ENCODE data around the gene IGSF21.

The IGSF21 gene

GRCh38 chr1:18107369-18108298 is at the start of gene IGSF21:
IGSF21 (plus strand) TSS chr1:18107798; CDS start chr1:18108129, 331 bp downstream.
- Histone ChIP-seq H3K9me3 (ENCODE audit: control insufficient read depth, low read depth, low read length) (no peaks in the 10 kb centered on the region), H3K36me3 (ENCODE audit: control insufficient read depth, low read depth, low read length) (no peaks in the 10 kb centered on the region), H3K9ac (ENCODE audit: low read length) (no peak within 1 kb of the TSS), H3K4me3 (ENCODE audit: low read length) (peak within 1 kb of the TSS; percentile 68), H3K4me1 (ENCODE audit: control insufficient read depth, low read depth, low read length) (peaks cover 19% of the 10 kb centered on the region), H3K27me3 (ENCODE audit: control insufficient read depth, insufficient read depth, low read length) (peaks cover 70% of the 10 kb centered on the region), H3K27ac (ENCODE audit: low read length) (no peak within 1 kb of the TSS)

GRCh38 chr1:18058206-18058921 is 49.2 kb upstream of the IGSF21 start:
- Histone ChIP-seq H3K27me3 (ENCODE audit: control insufficient read depth, insufficient read depth, low read length) (no peaks in the 10 kb centered on the region), H3K4me3 (ENCODE audit: low read length) (no peak overlapping the region), H3K4me1 (ENCODE audit: control insufficient read depth, low read depth, low read length) (no peaks in the 10 kb centered on the region)

GRCh38 chr1:18058981-18059605 is 48.5 kb upstream of the IGSF21 start:
- H3K27ac ChIP-seq (ENCODE audit: low read length): no peak overlapping the region
- H3K9me3 ChIP-seq (ENCODE audit: control insufficient read depth, low read depth, low read length): no peaks in the 10 kb centered on the region
- H3K27me3 ChIP-seq (ENCODE audit: control insufficient read depth, insufficient read depth, low read length): no peaks in the 10 kb centered on the region
- no peak overlapping the region for H3K4me3 ChIP-seq (ENCODE audit: low read length)
- no peaks in the 10 kb centered on the region for H3K4me1 ChIP-seq (ENCODE audit: control insufficient read depth, low read depth, low read length)
- no peaks in the 10 kb centered on the region for H3K36me3 ChIP-seq (ENCODE audit: control insufficient read depth, low read depth, low read length)
- no peak overlapping the region for H3K9ac ChIP-seq (ENCODE audit: low read length)

More at GRCh38 chr1:18058206-18058921, 49.2 kb upstream of the IGSF21 start:
- H3K9me3 ChIP-seq (ENCODE audit: control insufficient read depth, low read depth, low read length): no peaks in the 10 kb centered on the region
- H3K36me3 ChIP-seq (ENCODE audit: control insufficient read depth, low read depth, low read length): no peaks in the 10 kb centered on the region
- no peak overlapping the region for H3K9ac ChIP-seq (ENCODE audit: low read length)
- no peak overlapping the region for H3K27ac ChIP-seq (ENCODE audit: low read length)

GRCh38 chr1:18060366-18060765 is 47.2 kb upstream of the IGSF21 start:
- Histone ChIP-seq H3K4me1 (ENCODE audit: control insufficient read depth, low read depth, low read length) (no peaks in the 10 kb centered on the region), H3K4me3 (ENCODE audit: low read length) (no peak overlapping the region), H3K27ac (ENCODE audit: low read length) (no peak overlapping the region), H3K9me3 (ENCODE audit: control insufficient read depth, low read depth, low read length) (no peaks in the 10 kb centered on the region), H3K9ac (ENCODE audit: low read length) (no peak overlapping the region), H3K27me3 (ENCODE audit: control insufficient read depth, insufficient read depth, low read length) (no peaks in the 10 kb centered on the region), H3K36me3 (ENCODE audit: control insufficient read depth, low read depth, low read length) (no peaks in the 10 kb centered on the region)

- Histone ChIP-seq H3K4me3 (ENCODE audit: low read length) (no peak overlapping the region), H3K27ac (ENCODE audit: low read length) (no peak overlapping the region), H3K4me1 (ENCODE audit: control insufficient read depth, low read depth, low read length) (no peaks in the 10 kb centered on the region), H3K36me3 (ENCODE audit: control insufficient read depth, low read depth, low read length) (no peaks in the 10 kb centered on the region), H3K9me3 (ENCODE audit: control insufficient read depth, low read depth, low read length) (no peaks in the 10 kb centered on the region), H3K27me3 (ENCODE audit: control insufficient read depth, insufficient read depth, low read length) (no peaks in the 10 kb centered on the region), H3K9ac (ENCODE audit: low read length) (no peak overlapping the region)
Observed at GRCh38 chr1:18062185-18062584, 45.4 kb upstream of the IGSF21 start.

- no peak overlapping the region for H3K4me3 ChIP-seq (ENCODE audit: low read length)
- no peaks in the 10 kb centered on the region for H3K4me1 ChIP-seq (ENCODE audit: control insufficient read depth, low read depth, low read length)
- H3K9me3 ChIP-seq (ENCODE audit: control insufficient read depth, low read depth, low read length): no peaks in the 10 kb centered on the region
- H3K36me3 ChIP-seq (ENCODE audit: control insufficient read depth, low read depth, low read length): no peaks in the 10 kb centered on the region
- H3K9ac ChIP-seq (ENCODE audit: low read length): no peak overlapping the region
- H3K27me3 ChIP-seq (ENCODE audit: control insufficient read depth, insufficient read depth, low read length): no peaks in the 10 kb centered on the region
- no peak overlapping the region for H3K27ac ChIP-seq (ENCODE audit: low read length)
Observed at GRCh38 chr1:18064534-18064933, 43.1 kb upstream of the IGSF21 start.

- Histone ChIP-seq H3K27ac (ENCODE audit: low read length) (no peak overlapping the region), H3K27me3 (ENCODE audit: control insufficient read depth, insufficient read depth, low read length) (no peaks in the 10 kb centered on the region), H3K4me3 (ENCODE audit: low read length) (no peak overlapping the region), H3K4me1 (ENCODE audit: control insufficient read depth, low read depth, low read length) (no peaks in the 10 kb centered on the region), H3K36me3 (ENCODE audit: control insufficient read depth, low read depth, low read length) (no peaks in the 10 kb centered on the region), H3K9me3 (ENCODE audit: control insufficient read depth, low read depth, low read length) (no peaks in the 10 kb centered on the region), H3K9ac (ENCODE audit: low read length) (no peak overlapping the region)
Observed at GRCh38 chr1:18066576-18066975, 41.0 kb upstream of the IGSF21 start.

GRCh38 chr1:18069903-18070302 is 37.7 kb upstream of the IGSF21 start:
- Histone ChIP-seq H3K4me1 (ENCODE audit: control insufficient read depth, low read depth, low read length) (no peaks in the 10 kb centered on the region), H3K9ac (ENCODE audit: low read length) (no peak overlapping the region), H3K36me3 (ENCODE audit: control insufficient read depth, low read depth, low read length) (no peaks in the 10 kb centered on the region), H3K9me3 (ENCODE audit: control insufficient read depth, low read depth, low read length) (no peaks in the 10 kb centered on the region), H3K27me3 (ENCODE audit: control insufficient read depth, insufficient read depth, low read length) (no peaks in the 10 kb centered on the region), H3K4me3 (ENCODE audit: low read length) (no peak overlapping the region), H3K27ac (ENCODE audit: low read length) (no peak overlapping the region)

- H3K9me3 ChIP-seq (ENCODE audit: control insufficient read depth, low read depth, low read length): no peaks in the 10 kb centered on the region
- H3K9ac ChIP-seq (ENCODE audit: low read length): no peak overlapping the region
- no peak overlapping the region for H3K4me3 ChIP-seq (ENCODE audit: low read length)
- H3K27me3 ChIP-seq (ENCODE audit: control insufficient read depth, insufficient read depth, low read length): no peaks in the 10 kb centered on the region
- H3K27ac ChIP-seq (ENCODE audit: low read length): no peak overlapping the region
- no peaks in the 10 kb centered on the region for H3K4me1 ChIP-seq (ENCODE audit: control insufficient read depth, low read depth, low read length)
- H3K36me3 ChIP-seq (ENCODE audit: control insufficient read depth, low read depth, low read length): no peaks in the 10 kb centered on the region
Observed at GRCh38 chr1:18072066-18072465, 35.5 kb upstream of the IGSF21 start.

GRCh38 chr1:18073066-18073642 is 34.4 kb upstream of the IGSF21 start:
- H3K27me3 ChIP-seq (ENCODE audit: control insufficient read depth, insufficient read depth, low read length): no peaks in the 10 kb centered on the region
- no peak overlapping the region for H3K4me3 ChIP-seq (ENCODE audit: low read length)
- no peaks in the 10 kb centered on the region for H3K4me1 ChIP-seq (ENCODE audit: control insufficient read depth, low read depth, low read length)
- no peak overlapping the region for H3K27ac ChIP-seq (ENCODE audit: low read length)
- no peaks in the 10 kb centered on the region for H3K36me3 ChIP-seq (ENCODE audit: control insufficient read depth, low read depth, low read length)
- no peak overlapping the region for H3K9ac ChIP-seq (ENCODE audit: low read length)
- no peaks in the 10 kb centered on the region for H3K9me3 ChIP-seq (ENCODE audit: control insufficient read depth, low read depth, low read length)

- Histone ChIP-seq H3K36me3 (ENCODE audit: control insufficient read depth, low read depth, low read length) (no peaks in the 10 kb centered on the region), H3K9me3 (ENCODE audit: control insufficient read depth, low read depth, low read length) (no peaks in the 10 kb centered on the region), H3K9ac (ENCODE audit: low read length) (no peak overlapping the region), H3K4me3 (ENCODE audit: low read length) (no peak overlapping the region), H3K27me3 (ENCODE audit: control insufficient read depth, insufficient read depth, low read length) (no peaks in the 10 kb centered on the region), H3K4me1 (ENCODE audit: control insufficient read depth, low read depth, low read length) (no peaks in the 10 kb centered on the region), H3K27ac (ENCODE audit: low read length) (no peak overlapping the region)
Observed at GRCh38 chr1:18077657-18078215, 29.9 kb upstream of the IGSF21 start.

Data from iPS-18a (cell line).